GM10847 (cell line): ENCODE data around the gene UQCC2.

Source experiments
- POLR2A ChIP-seq: IDR thresholded peaks from 2 replicates; pipeline ENCODE4 v1.6.1; 2011; ENCODE audit not compliant: insufficient read length; ENCODE audit errors: extremely low read depth

UQCC2 gene

DNA sequence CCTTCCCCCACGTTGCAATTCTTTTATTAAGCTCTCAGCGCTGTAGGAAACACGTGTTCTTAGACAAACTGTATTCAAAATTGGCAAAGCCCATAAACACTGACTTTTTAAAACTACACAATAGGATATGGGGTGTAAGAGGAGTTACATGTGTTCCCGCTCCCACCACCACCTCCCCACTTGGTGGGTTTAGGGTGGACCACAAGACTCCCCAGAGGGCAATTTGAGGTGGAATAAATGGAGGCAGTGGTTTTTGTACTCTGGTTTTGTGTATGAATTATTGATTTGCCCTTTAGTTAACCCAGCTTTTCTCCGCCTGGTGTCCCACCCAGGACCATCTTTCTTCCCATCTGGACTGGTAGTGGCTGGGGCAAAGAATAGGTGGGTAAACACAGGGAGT, 3.7 kb downstream of the UQCC2 start:
- no peak for TF ChIP-seq POLR2A

DNA sequence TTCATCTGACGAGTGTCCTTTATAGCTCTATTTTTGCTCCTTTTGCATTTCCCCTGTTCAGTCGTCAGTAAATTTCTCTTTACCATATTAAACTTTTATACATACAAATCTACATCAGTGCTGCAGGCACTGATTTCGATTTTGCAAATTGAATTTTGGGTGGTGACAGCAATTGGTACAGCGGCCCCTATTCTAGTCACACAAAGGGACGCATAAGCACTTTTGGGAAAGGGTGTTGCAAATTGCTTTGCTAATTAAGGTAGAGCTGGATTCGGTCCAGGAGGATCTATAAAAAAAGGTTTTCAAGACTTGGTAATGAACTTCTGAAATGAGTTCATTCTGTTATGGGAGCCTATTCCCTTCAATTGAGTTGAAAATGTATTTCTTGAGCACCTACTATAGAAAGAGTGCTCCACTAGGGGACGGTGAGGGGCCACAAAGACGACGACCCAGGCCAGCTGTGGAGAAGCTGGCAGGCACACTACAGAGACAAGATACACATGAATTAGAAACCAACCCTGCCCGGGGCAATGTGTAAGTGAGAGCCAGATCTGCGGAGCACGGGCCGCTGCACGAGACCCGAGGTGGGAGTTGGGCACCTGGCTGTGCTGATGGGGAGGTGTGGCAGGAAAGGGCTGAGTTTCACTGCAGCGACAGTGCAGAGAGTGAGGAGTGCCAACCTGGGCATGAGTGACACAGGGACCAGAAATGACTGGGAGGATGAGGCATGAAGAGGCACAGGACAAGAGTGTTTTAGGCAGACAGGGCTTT, 5.4 kb downstream of the UQCC2 start:
- no peak for TF ChIP-seq POLR2A

DNA sequence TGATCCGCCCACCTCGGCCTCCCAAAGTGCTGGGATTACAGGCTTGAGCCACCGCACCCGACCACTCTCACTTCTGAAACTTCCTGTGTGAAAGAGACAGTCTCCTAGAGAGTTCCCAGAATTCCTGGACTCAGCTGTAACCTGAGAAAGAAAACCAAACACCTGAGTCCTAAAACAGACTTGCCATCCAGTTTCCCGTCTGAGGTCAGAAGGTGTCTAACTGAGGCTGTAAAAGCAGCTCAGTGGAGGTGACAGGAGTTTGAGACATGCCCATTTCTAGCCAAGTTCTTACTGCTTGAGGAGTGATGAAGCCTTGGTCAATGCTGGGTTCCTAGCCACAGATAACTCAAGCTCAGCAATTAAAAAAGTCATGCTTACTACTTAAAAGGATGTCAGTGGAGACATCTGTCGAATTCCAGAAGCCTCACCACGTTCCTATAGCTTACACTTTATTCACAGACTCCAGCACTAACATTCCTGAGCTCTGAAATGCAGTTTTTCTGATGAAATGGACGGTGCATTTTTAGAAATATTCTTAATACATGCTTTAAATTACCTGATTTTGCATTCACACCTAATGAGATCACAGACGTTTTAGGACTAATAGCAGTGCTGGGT, 6.1 kb downstream of the UQCC2 start:
- no peak for TF ChIP-seq POLR2A

DNA sequence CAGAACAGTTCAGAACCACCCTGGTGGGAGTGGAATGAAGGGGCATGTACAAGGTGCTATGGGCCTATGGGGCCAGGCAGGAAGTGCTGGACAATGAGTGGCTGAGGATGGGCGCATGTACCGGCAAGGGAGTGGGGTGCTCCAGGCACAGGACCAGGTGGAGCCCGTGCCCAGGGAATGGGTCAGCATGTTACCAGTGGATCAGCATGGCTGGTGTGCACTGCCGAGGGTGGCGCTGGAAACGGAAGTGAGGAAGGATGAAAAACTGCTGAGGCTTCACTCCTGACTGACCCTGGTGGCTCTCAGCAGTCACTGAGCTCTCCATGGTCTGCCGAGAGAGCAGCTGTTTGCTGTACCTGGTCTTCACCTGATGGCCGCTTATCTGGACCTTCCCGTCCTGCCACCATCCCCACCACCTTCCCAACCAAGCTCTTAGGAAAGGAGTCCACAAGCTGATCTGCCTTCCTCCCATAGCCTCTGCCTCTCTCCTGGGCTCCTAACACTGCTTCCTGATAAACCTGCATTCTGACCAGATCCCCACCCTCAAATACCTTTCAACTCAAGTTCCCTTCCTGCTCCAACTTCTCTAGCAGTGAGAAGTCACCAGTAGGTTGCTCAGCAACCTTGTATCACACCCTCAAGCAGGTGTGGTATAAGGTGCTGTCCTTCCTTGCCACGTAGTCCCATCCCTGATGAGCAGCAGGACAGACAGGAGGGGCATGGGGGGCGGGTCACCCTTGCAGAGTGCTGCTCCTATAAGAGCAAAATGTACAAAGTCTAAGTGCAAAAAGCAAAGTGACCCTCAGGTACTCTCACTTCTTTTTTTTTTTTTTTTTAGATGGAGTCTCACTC, 7.1 kb downstream of the UQCC2 start:
- no peak for TF ChIP-seq POLR2A

DNA sequence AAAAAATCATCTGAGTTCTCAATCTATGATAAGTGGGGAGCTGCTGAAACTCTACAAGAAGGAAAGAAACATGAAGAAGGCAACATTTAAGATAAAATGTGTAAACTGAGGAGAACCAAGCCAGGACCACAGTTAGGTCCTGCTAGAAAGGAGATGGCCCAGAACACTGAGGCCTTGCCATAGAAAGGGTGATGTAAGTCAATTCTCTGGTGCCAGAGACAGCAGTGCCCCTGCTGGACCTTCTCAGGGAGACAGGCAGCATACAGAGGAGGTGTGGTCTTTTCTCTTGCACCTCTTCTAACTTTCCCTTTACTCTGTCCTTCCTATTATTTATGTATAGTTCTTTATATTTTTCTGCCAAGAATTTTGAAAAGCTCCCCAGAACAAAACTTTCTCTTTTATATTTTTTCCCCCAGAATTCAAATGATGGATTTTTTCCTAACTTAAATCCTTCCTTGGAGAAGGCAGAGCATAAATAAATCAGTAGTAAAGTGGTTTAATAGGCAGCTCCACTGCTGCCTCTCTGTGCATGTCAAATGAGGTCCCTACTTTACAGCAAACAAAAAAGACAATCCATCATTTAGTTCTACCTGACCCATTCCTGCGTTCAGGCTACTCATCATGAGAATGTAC, 9.0 kb downstream of the UQCC2 start:
- no peak for TF ChIP-seq POLR2A

DNA sequence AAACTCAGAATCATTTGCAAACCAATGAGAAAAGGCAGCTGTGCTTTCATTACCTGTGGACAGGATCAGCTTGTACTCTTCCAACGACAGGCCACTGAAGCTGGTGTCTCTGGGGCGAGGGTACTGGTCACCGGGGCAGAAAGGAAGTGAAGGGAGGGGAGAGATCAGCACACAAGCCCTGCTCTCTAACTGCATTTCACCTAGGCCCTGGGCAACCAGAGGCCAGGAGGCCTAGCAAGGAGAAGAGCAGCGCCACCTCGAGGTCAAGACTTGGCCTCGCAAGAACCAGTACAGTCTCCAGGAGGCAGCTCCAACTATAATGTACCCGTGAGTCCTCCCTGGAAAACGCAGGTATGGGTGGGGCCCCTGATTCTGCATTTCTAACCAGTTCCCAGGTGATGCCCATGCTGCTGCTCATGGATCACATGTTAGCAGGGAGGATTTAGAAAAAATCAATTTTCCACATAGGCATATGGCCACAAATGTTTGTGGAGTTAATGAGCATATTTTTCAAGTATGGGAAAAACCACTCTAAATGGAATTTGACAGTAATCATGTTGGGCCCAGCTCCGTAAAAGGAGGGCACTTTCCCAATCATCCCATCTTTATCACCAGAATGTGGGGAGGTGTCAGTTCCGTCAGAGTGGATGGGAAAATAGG, 11.0 kb downstream of the UQCC2 start:
- no peak for TF ChIP-seq POLR2A

DNA sequence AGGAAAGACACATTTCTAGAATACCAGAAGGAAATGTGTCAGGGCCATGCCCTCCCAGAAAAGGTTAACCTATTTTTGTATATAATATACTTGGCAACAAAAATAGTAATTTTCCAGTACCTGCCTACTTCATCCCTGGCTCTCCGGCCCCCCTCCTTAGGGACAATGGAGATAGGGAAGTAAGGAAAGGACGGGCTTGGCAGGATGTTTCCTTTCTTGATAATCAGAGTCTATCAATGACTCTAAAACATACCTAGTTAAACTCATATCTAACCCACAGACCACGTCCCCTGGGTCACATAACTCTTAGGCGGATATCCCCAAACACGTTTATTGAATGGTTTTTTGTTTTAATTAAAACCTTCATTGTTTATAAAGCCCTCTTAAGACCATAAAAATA, 11.8 kb downstream of the UQCC2 start:
- no peak for TF ChIP-seq POLR2A

DNA sequence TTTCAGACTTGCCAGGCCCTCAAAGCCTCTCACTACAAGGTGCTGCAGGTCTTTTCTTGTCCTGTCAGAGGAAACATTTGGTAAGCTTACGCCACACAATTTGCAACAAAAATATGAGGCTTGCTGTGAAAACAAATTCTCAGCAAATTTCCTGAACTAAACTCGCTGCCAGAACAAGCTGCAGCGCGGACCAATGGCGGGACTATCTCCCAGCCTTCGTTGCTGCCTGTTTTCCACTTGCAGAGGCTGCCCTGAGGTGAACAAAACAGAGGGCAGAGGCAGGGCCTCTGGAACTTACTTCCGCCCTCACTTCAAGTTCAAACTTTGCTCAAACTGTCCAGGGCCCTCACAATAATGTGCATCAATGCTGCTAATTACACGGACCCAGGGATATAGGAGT, 12.4 kb downstream of the UQCC2 start:
- no peak for TF ChIP-seq POLR2A

DNA sequence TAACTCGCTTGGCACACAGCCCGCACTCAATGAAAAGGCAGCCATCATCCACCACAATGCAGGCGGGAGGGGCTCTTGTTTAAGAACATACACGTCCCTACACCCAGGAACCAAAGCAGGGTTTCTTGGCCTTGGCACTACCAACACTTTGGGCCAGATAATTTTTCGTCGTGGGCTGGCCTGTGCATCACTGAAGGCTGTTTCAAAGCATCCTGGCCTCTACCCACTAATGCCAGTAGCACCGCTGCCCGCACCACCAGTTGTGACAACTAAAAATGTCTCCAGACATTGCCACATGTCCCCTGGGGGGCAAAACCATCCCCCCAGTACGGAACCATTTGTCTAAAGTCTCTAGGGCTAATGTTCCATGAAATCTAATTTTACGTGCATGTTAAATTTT, 13.0 kb downstream of the UQCC2 start:
- no peak for TF ChIP-seq POLR2A

DNA sequence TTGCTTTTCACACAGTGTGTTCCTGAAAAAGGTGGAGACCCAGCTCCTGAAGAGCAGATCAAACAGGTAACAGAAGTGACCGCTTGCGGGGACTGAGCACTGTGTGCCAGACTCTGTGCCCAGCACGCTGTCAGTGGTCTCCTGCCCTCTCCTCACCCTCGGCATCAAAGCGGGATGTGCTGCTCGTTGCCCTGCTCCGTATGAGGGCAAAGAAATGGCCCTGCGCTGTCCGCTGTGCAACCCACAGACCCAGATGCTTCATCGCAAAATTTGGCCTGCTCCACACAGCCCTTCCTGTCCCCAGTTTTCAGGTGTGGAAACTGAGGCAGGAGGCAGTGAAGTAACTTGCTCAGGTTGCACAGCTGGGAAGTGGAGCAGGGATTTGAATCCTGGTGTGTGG, 13.7 kb downstream of the UQCC2 start:
- TF ChIP-seq POLR2A = no peak

DNA sequence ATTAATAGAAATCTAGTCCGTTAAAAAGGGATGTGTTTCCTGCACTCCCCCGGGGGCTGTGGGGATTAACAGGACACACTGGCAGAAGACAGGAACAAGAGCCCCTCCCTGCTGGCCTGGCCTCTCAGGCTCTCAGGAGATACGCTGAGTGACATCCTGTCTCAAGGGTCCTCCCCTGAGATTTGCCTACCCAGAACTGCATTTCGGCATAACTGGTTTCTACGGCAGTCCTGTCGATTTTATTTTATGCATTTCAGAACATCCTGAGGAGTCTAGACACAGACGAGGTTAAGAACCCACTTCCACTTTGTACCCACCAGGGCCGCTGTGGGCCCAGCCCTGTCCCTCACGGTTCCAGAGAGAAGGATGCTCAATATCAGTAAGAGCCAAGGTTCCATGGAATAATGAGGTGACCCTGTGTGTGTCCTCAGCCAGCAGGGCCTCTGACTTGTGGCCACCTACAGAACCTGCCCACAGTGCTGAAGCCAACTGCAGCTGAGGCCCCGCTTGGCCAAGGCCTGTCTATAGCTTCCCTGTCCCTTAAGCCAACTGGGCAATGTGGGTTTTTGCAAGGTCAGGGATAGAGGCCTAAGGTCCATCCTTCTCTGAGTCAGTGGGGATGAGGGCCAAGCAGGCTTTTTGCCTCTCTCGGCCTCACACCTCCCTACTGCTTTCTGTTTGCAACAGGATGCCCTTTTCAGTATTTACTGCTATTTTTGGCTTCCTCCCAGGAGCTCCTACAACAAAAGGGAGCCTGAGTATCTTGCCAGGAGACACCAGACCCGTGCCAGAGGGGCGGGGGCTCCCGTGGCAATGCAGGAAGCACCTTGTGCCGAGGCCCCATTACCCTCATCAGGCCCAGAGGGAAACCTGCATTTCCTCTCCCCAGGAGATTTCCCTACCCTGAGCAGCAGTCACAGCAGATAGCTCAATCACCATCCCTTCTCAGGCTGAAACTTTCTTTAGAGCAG, 14.7 kb downstream of the UQCC2 start:
- no peak for TF ChIP-seq POLR2A

DNA sequence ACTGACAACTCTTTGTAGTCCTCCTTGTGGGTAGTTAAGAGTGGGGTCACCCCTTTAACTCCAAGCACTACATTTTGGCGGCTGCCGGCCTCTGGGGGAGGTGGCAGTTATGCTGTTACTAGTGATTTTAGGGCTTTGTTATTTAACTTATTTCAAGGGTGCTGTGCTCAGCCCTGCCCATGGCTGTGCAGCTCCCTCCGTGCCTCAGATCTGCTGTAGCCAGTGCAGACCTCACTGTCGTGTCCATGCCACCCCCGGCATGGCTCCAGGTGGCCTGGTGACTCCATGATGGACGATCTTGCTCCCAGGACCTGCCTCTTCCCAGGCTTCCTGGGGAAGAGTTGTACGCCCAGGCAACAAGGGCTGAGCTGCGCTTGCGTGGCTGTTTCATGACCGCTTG, 15.4 kb downstream of the UQCC2 start:
- TF ChIP-seq POLR2A = no peak

DNA sequence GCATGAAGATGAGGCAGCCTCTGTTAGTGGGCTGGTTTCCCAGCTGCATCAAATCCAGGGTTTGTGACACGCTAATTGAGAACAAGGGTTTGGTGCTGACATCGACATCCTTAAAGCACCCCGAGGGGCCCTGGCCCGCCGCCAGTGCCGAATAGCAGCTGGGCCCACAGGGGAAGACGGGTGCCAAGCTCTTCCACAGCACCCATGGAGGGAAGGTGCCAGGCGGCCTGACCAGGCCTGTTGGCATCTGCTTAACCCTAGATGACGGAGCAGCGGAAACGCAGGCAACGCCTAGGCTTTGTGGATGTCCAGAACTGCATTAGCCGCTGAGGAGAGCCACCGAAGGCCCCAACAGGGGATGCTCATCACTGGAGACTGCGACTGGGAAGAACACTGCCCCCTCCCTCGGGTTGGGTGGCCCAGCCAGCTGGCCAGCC, 16.0 kb downstream of the UQCC2 start:
- no peak for TF ChIP-seq POLR2A

DNA sequence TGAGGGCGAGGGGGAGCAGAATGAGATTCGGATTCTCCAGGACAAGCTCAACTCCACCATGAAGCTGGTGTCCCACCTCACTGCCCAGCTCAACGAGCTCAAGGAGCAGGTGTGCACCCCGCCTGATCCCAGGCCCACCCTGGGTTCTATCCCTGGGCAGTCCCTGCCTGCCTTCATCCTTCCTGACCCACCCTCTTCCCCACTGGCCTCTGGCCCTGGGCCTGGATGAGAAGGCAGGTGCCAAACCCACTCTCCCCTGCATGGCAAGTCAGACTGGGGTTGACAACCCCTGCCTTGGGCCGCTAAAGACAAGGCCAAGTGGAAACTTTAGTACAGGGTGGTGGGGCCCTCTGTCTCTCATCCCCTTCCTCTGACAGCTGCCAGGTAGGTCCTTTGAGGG, 16.5 kb downstream of the UQCC2 start:
- no peak for TF ChIP-seq POLR2A

DNA sequence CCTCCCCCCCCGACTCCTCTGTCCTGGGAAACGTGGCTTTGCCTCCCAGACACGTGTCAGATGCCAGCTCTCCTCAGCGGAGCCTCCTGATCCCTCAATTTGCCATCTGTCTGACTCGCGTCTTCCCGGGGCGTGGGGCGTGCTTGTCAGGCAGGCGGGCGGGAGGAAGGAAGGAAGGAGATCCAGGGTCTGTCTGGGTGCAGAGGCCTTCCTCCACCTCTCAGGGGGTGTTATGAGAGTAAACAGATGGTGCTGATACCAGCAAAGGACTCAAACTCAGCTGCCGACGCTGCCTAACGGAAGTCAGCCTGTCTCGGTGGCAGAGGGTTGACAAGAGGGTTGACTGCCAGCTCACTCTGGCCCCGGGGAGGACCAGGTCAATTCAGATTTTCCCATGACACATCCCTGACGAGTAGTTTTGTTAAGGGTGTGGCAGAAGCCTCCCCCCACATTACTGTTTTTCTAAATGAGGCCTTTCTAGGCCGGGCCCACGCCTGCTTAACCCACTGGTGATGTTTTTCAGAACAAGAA, 17.0 kb downstream of the UQCC2 start:
- TF ChIP-seq POLR2A = no peak
